GM19324 (cell line): Measurements from ENCODE around the gene FNBP1L.
"Not testable (repeated sequence)": the region's sequence is repeated elsewhere in the genome, so short reads cannot be mapped to it uniquely, and the experiment has no call there.

ENCODE experiments used
- ATAC-seq: cut with Tn5 transposase; IDR thresholded peaks from one replicate; pipeline ENCODE4 v1.9.1; 2021; ENCODE audit warnings: mild to moderate bottlenecking, moderate library complexity; ENCODE audit not compliant: unreplicated experiment, low FRiP score

FNBP1L gene

GRCh38 chr1:93522721-93523120 lies 74.8 kb downstream of the FNBP1L start:
- ATAC-seq = no peak

- ATAC-seq = no peak
These were observed 77.5 kb downstream of the FNBP1L start for GRCh38 chr1:93525431-93525830.

- no peak for ATAC-seq
These were observed 78.5 kb downstream of the FNBP1L start for GRCh38 chr1:93526431-93526830.

- ATAC-seq = no peak
These were observed 80.5 kb downstream of the FNBP1L start for GRCh38 chr1:93528412-93528811.

GRCh38 chr1:93531193-93531592 lies 83.3 kb downstream of the FNBP1L start:
- no peak for ATAC-seq

GRCh38 chr1:93532780-93533378 lies 85.0 kb downstream of the FNBP1L start:
- no peak for ATAC-seq

- no peak for ATAC-seq
These were observed 85.8 kb downstream of the FNBP1L start for GRCh38 chr1:93533677-93534076.

GRCh38 chr1:93537396-93537795 lies 89.5 kb downstream of the FNBP1L start:
- ATAC-seq = no peak

- ATAC-seq = no peak
These were observed 90.0 kb downstream of the FNBP1L start for GRCh38 chr1:93537924-93538323.

GRCh38 chr1:93541045-93541444 lies 93.1 kb downstream of the FNBP1L start:
- no peak for ATAC-seq

- ATAC-seq = no peak
These were observed 94.5 kb downstream of the FNBP1L start for GRCh38 chr1:93542398-93542797.

GRCh38 chr1:93546162-93546863 lies 98.4 kb downstream of the FNBP1L start:
- ATAC-seq = no peak

- ATAC-seq = no peak
These were observed 101.2 kb downstream of the FNBP1L start for GRCh38 chr1:93549131-93549530.

- ATAC-seq = no peak
These were observed 101.9 kb downstream of the FNBP1L start for GRCh38 chr1:93549811-93550210.

GRCh38 chr1:93552741-93553455 lies 105.0 kb downstream of the FNBP1L start:
- ATAC-seq = no peak

GRCh38 chr1:93553886-93554490 lies 106.1 kb downstream of the FNBP1L start:
- ATAC-seq = not testable (repeated sequence)

- no peak for ATAC-seq
These were observed 107.3 kb downstream of the FNBP1L start for GRCh38 chr1:93554883-93555872.

GRCh38 chr1:93556291-93556690 lies 108.4 kb downstream of the FNBP1L start:
- no peak for ATAC-seq

- ATAC-seq = no peak
These were observed 111.1 kb downstream of the FNBP1L start for GRCh38 chr1:93559045-93559444.

GRCh38 chr1:93559695-93560094 lies 111.8 kb downstream of the FNBP1L start:
- no peak for ATAC-seq
